22Rv1 (cell line): ENCODE data around the gene ACP3.

Source experiments
- CTCF ChIP-seq: fragments of 450-650 bp; IDR thresholded peaks from 2 replicates; pipeline ENCODE4 v1.5.1; 2017; ENCODE audit warnings: mild to moderate bottlenecking
- ZFX ChIP-seq: fragments of 450-650 bp; IDR thresholded peaks from 2 replicates; pipeline ENCODE4 v1.6.1; 2017; ENCODE audit warnings: antibody characterized with exemption, borderline replicate concordance

GRCh38 chr3:132311316-132311715, 5.9 kb upstream of the ACP3 start:
- no peak for TF ChIP-seq CTCF
- no peak for TF ChIP-seq ZFX
